K562 (cell line): ENCODE results near the gene ICAM2. TPM values are rescaled to one million over a fixed set of nuclear protein-coding genes. Genes with fewer than 3 reads are reported as not detected.

Experiments used
- KAT7 ChIP-seq: sonication (generic); formaldehyde crosslinking; IDR thresholded peaks from 2 replicates; pipeline ENCODE4 v1.8.0; 2022; ENCODE audit warnings: missing genetic modification reagents, mild to moderate bottlenecking, borderline replicate concordance
- NFXL1 ChIP-seq: fragments of 450-650 bp; formaldehyde crosslinking; IDR thresholded peaks from 2 replicates; pipeline ENCODE4 v1.4.0; 2021; ENCODE audit warnings: mild to moderate bottlenecking
- RBM25 ChIP-seq: fragments of 200-400 bp; formaldehyde crosslinking; IDR thresholded peaks from 2 replicates; pipeline ENCODE4 v1.6.1; 2018; ENCODE audit warnings: low read length, low read depth, moderate library complexity; ENCODE audit not compliant: severe bottlenecking
- SMARCA5 ChIP-seq: fragments of 450-650 bp; IDR thresholded peaks from 2 replicates; pipeline ENCODE4 v1.6.1; 2016
- SP2 ChIP-seq: IDR thresholded peaks from 2 replicates; pipeline ENCODE4 v1.6.1; 2011; ENCODE audit warnings: mild to moderate bottlenecking, low read depth, low read length, moderate library complexity; ENCODE audit not compliant: poor library complexity, severe bottlenecking; ENCODE audit errors: extremely low read depth
- STAT5A ChIP-seq: IDR thresholded peaks from 2 replicates; pipeline ENCODE4 v1.6.1; 2012; ENCODE audit warnings: low read length, inconsistent platforms, borderline replicate concordance
- ZEB2 ChIP-seq: fragments of 450-650 bp; IDR thresholded peaks from 2 replicates; pipeline ENCODE4 v1.6.1; 2016
- ZNF175 ChIP-seq: fragments of 200-800 bp; sonication (Bioruptor generic); IDR thresholded peaks from 2 replicates; pipeline ENCODE4 v1.6.1; 2016; ENCODE audit warnings: low read depth, mild to moderate bottlenecking, missing genetic modification characterization, missing compliant biosample characterization
- ZNF75A ChIP-seq: fragments of 450-650 bp; formaldehyde crosslinking; IDR thresholded peaks from 2 replicates; pipeline ENCODE4 v1.4.0; 2020; ENCODE audit warnings: mild to moderate bottlenecking
- polyA plus RNA-seq, 8 experiments: library from polyadenylated mRNA; depleted of rRNA in 4 of 8; stranded (reverse) in 5 of 8; unstranded in 3 of 8; fragments of >200 nt; fragmentation: Nextera tagmentation in 2 of 8; fragmentation: Illumina TruSeq in 1 of 8; extraction: Ambion mirVana in 2 of 8; extraction: Trizol in 1 of 8; gene quantifications; 2 replicates each; pipeline versions ENCODE4 v1.2.1 to v1.2.3, GENCODE V29; 2011 to 2014; ENCODE audit warnings: inconsistent platforms in 1 of 8, missing spikeins in 1 of 8
- total RNA-seq, 7 experiments: library from RNA; depleted of rRNA in 6 of 7; stranded (reverse); fragments of >200 nt in 6 of 7; fragmentation: Illumina TruSeq in 2 of 7; extraction: Trizol in 2 of 7; gene quantifications; 2 replicates each; pipeline versions ENCODE4 v1.2.1 to v1.2.3, GENCODE V29; 2011 to 2021; ENCODE audit warnings: low replicate concordance in 1 of 7
- TF ChIP-seq, protein P1 (sequence below): fragments of 250-450 bp; sonication (Bioruptor Pico); IDR thresholded peaks from 2 replicates; pipeline ENCODE4 v1.5.0; 2021; ENCODE audit warnings: mild to moderate bottlenecking, borderline replicate concordance
- TF ChIP-seq, protein P2 (sequence below): IDR thresholded peaks from 2 replicates; pipeline ENCODE4 v1.6.1; 2011; ENCODE audit warnings: borderline replicate concordance, low read depth, mild to moderate bottlenecking, moderate library complexity, low read length; ENCODE audit not compliant: insufficient read depth, poor library complexity, severe bottlenecking
- TF ChIP-seq, protein P3 (sequence below): IDR thresholded peaks from 2 replicates; pipeline ENCODE4 v1.6.1; 2016; ENCODE audit warnings: missing genetic modification characterization, missing compliant biosample characterization
- TF ChIP-seq, protein P4 (sequence below): sonication (generic); formaldehyde crosslinking; IDR thresholded peaks from 2 replicates; pipeline ENCODE4 v1.8.1; 2023; ENCODE audit warnings: mild to moderate bottlenecking, missing genetic modification reagents, moderate library complexity
- TF ChIP-seq, protein P5 (sequence below): sonication (generic); formaldehyde crosslinking; IDR thresholded peaks from 2 replicates; pipeline ENCODE4 v1.8.0; 2022; ENCODE audit warnings: missing genetic modification reagents, mild to moderate bottlenecking, borderline replicate concordance

ICAM2 gene
- total and polyA plus RNA-seq, 9 of the 15 experiments (the other 6 are each of a cell fraction or from before 2014, with no cell fraction given) = 37.9 to 89.4 (median 60.6) TPM

DNA sequence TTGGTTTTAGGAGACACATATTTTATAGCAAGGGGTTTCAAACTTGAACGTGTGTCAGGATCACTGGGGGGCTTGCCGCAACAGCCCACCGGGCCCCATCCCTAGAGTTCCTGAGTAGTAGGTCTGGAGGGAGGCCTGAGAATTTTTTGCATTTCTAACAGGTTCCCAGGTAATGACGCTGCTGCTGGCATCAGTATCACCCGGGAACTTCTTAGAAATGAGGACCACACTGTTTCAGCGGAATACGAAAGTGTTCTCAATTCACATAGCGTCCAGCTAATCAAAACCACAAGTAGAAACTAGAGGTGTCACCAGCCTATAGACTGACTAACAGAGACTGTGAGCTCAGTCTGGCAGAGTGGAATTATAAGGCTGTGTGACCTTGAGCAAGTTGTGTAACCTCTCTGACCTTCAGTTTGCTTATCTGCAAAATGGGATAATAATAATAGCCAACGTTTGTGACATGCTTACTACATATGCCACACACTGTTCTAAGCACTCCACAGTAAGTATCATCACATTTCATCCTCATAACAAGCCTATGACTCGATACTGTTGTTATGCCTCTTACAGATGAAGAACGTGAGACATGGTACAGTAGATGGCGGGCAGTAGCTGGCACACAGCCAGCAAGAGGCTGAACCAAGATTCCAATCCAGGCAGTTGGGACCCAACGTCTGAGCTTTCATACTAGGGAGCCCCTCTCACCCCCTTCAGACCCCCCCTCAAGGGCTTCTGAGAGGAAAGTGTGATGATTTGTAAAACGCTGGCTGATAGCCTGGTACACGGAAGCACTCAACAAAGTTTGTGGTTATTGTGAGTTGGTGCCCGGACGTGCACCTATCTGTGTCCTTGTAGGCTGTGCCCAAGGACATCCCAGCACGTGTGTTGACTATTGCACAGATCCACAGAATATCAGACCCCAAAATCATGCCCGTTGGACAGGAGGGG, 4.6 kb upstream of the ICAM2 start (continued):
- TF ChIP-seq ZEB2 (no peak), NFXL1 (CRISPR knock-in tag) (no peak), ZNF175 (CRISPR knock-in tag) (no peak), ZNF75A (CRISPR knock-in tag) (no peak), KAT7 (no peak), SP2 (no peak), SMARCA5 (peak; percentile 88; the same call in 1 of the 2 replicates), RBM25 (peak; percentile 93), STAT5A (no peak)
- TF ChIP-seq, protein P1, sequence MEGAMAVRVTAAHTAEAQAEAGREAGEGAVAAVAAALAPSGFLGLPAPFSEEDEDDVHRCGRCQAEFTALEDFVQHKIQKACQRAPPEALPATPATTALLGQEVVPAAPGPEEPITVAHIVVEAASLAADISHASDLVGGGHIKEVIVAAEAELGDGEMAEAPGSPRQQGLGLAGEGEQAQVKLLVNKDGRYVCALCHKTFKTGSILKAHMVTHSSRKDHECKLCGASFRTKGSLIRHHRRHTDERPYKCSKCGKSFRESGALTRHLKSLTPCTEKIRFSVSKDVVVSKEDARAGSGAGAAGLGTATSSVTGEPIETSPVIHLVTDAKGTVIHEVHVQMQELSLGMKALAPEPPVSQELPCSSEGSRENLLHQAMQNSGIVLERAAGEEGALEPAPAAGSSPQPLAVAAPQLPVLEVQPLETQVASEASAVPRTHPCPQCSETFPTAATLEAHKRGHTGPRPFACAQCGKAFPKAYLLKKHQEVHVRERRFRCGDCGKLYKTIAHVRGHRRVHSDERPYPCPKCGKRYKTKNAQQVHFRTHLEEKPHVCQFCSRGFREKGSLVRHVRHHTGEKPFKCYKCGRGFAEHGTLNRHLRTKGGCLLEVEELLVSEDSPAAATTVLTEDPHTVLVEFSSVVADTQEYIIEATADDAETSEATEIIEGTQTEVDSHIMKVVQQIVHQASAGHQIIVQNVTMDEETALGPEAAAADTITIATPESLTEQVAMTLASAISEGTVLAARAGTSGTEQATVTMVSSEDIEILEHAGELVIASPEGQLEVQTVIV (CRISPR knock-in tag) = no peak
- TF ChIP-seq, protein P2, sequence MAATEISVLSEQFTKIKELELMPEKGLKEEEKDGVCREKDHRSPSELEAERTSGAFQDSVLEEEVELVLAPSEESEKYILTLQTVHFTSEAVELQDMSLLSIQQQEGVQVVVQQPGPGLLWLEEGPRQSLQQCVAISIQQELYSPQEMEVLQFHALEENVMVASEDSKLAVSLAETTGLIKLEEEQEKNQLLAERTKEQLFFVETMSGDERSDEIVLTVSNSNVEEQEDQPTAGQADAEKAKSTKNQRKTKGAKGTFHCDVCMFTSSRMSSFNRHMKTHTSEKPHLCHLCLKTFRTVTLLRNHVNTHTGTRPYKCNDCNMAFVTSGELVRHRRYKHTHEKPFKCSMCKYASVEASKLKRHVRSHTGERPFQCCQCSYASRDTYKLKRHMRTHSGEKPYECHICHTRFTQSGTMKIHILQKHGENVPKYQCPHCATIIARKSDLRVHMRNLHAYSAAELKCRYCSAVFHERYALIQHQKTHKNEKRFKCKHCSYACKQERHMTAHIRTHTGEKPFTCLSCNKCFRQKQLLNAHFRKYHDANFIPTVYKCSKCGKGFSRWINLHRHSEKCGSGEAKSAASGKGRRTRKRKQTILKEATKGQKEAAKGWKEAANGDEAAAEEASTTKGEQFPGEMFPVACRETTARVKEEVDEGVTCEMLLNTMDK = no peak
- TF ChIP-seq, protein P3, sequence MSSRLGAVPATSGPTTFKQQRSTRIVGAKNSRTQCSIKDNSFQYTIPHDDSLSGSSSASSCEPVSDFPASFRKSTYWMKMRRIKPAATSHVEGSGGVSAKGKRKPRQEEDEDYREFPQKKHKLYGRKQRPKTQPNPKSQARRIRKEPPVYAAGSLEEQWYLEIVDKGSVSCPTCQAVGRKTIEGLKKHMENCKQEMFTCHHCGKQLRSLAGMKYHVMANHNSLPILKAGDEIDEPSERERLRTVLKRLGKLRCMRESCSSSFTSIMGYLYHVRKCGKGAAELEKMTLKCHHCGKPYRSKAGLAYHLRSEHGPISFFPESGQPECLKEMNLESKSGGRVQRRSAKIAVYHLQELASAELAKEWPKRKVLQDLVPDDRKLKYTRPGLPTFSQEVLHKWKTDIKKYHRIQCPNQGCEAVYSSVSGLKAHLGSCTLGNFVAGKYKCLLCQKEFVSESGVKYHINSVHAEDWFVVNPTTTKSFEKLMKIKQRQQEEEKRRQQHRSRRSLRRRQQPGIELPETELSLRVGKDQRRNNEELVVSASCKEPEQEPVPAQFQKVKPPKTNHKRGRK (tag) = no peak
- TF ChIP-seq, protein P4, sequence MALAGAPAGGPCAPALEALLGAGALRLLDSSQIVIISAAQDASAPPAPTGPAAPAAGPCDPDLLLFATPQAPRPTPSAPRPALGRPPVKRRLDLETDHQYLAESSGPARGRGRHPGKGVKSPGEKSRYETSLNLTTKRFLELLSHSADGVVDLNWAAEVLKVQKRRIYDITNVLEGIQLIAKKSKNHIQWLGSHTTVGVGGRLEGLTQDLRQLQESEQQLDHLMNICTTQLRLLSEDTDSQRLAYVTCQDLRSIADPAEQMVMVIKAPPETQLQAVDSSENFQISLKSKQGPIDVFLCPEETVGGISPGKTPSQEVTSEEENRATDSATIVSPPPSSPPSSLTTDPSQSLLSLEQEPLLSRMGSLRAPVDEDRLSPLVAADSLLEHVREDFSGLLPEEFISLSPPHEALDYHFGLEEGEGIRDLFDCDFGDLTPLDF (CRISPR knock-in tag) = no peak
- TF ChIP-seq, protein P5, sequence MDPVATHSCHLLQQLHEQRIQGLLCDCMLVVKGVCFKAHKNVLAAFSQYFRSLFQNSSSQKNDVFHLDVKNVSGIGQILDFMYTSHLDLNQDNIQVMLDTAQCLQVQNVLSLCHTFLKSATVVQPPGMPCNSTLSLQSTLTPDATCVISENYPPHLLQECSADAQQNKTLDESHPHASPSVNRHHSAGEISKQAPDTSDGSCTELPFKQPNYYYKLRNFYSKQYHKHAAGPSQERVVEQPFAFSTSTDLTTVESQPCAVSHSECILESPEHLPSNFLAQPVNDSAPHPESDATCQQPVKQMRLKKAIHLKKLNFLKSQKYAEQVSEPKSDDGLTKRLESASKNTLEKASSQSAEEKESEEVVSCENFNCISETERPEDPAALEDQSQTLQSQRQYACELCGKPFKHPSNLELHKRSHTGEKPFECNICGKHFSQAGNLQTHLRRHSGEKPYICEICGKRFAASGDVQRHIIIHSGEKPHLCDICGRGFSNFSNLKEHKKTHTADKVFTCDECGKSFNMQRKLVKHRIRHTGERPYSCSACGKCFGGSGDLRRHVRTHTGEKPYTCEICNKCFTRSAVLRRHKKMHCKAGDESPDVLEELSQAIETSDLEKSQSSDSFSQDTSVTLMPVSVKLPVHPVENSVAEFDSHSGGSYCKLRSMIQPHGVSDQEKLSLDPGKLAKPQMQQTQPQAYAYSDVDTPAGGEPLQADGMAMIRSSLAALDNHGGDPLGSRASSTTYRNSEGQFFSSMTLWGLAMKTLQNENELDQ = no peak
